Glutamatergic neuron (in vitro differentiated cells): ENCODE data around the gene ZFHX3. TPM values are rescaled to one million over a fixed set of nuclear protein-coding genes. Genes with fewer than 3 reads are reported as not detected.
A peak's percentile ranks its signal among the peaks of the same experiment; 100 is the strongest.

ENCODE experiments used
- DNase-seq: peaks from one replicate; pipeline ENCODE4 v3.0.0; 2022
- H3K27ac Mint-ChIP-seq: one replicate; pipeline ENCODE4 v1.8.0; 2020; ENCODE audit warnings: mild to moderate bottlenecking, mixed read lengths, inconsistent platforms; ENCODE audit not compliant: unreplicated experiment
- H3K27me3 Mint-ChIP-seq: one replicate; pipeline ENCODE4 v1.8.0; 2020; ENCODE audit warnings: mild to moderate bottlenecking, moderate library complexity, mixed read lengths, inconsistent platforms; ENCODE audit not compliant: unreplicated experiment
- H3K36me3 Mint-ChIP-seq: one replicate; pipeline ENCODE4 v1.8.0; 2020; ENCODE audit warnings: mild to moderate bottlenecking, mixed read lengths, inconsistent platforms; ENCODE audit not compliant: unreplicated experiment
- H3K4me1 Mint-ChIP-seq: one replicate; pipeline ENCODE4 v1.8.0; 2020; ENCODE audit warnings: mild to moderate bottlenecking, low read depth, mixed read lengths, inconsistent platforms; ENCODE audit not compliant: unreplicated experiment
- H3K4me3 Mint-ChIP-seq: one replicate; pipeline ENCODE4 v1.8.0; 2020; ENCODE audit warnings: mild to moderate bottlenecking, mixed read lengths, inconsistent platforms; ENCODE audit not compliant: unreplicated experiment
- H3K9me3 Mint-ChIP-seq: one replicate; pipeline ENCODE4 v1.8.0; 2020; ENCODE audit warnings: mild to moderate bottlenecking, moderate library complexity, mixed read lengths, inconsistent platforms; ENCODE audit not compliant: unreplicated experiment
- total RNA-seq: library from RNA; stranded (reverse); fragmentation: NEBNext Ultra II Directional; extraction: Animal tissue kit (Norgen Biotek cat#: 25700); gene quantifications from one replicate; pipeline ENCODE4 v1.2.1, GENCODE V29; 2021; ENCODE audit not compliant: unreplicated experiment
- TF ChIP-seq, protein P1 (sequence below): fragments of 200-600 bp; sonication (generic); IDR thresholded peaks from one replicate; pipeline ENCODE4 v1.5.0; 2021; ENCODE audit not compliant: partially characterized antibody, unreplicated experiment

Gene ZFHX3
- total RNA-seq, 1 donor from 2014 or later: 6.8 TPM

DNA sequence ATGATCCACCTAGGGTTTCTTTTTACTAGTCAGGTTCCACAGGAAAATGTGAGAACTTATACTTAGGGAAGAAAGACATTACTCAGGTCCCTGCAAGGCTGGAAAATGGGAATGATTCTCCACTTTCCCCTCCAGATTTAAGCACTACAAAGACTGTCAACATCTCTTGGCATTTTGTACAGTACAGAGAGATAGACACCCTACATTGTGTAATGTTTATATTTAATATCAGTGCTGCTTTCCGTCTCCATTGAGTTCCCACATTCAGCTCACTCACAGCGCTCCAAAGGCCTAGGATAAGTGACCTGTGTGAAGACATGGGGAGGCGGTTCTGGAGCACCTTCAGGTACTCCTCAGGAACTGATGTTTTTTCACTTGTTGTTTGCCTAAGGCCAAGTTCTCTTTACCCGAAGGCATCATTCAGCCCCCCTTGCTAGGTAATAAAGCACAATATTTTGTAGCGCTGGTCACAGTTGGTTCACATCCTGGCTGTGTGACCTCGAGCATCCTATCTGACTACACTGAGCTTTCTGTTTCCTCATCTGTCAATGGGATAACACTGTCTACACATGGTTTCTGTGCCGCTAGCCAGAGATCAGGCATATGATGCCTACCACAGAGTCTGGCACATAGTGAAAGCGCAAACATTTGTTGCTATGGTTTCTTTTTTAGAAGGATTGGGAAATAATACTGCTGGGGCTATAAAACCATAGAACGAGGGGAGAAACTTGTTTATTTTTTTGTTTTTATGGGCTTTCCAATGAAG, 226.6 kb downstream of the ZFHX3 start:
- Mint-ChIP-seq H3K36me3 (no peaks in the 10 kb centered on the region), H3K9me3 (no peaks in the 10 kb centered on the region), H3K27me3 (no peaks in the 10 kb centered on the region), H3K4me1 (no peaks in the 10 kb centered on the region), H3K4me3 (no peak overlapping the region), H3K27ac (no peak overlapping the region)
- TF ChIP-seq, protein P1, sequence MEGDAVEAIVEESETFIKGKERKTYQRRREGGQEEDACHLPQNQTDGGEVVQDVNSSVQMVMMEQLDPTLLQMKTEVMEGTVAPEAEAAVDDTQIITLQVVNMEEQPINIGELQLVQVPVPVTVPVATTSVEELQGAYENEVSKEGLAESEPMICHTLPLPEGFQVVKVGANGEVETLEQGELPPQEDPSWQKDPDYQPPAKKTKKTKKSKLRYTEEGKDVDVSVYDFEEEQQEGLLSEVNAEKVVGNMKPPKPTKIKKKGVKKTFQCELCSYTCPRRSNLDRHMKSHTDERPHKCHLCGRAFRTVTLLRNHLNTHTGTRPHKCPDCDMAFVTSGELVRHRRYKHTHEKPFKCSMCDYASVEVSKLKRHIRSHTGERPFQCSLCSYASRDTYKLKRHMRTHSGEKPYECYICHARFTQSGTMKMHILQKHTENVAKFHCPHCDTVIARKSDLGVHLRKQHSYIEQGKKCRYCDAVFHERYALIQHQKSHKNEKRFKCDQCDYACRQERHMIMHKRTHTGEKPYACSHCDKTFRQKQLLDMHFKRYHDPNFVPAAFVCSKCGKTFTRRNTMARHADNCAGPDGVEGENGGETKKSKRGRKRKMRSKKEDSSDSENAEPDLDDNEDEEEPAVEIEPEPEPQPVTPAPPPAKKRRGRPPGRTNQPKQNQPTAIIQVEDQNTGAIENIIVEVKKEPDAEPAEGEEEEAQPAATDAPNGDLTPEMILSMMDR: no peak
- DNase-seq: no peak

- H3K4me1 Mint-ChIP-seq: no peaks in the 10 kb centered on the region
- H3K36me3 Mint-ChIP-seq: no peaks in the 10 kb centered on the region
- DNase-seq: no peak
- H3K4me3 Mint-ChIP-seq: no peak overlapping the region
- no peak overlapping the region for H3K27ac Mint-ChIP-seq
- TF ChIP-seq, protein P1: no peak
- H3K9me3 Mint-ChIP-seq: no peaks in the 10 kb centered on the region
- no peaks in the 10 kb centered on the region for H3K27me3 Mint-ChIP-seq
Observed at GRCh38 chr16:72819345-72819744, 228.6 kb downstream of the ZFHX3 start.

DNA sequence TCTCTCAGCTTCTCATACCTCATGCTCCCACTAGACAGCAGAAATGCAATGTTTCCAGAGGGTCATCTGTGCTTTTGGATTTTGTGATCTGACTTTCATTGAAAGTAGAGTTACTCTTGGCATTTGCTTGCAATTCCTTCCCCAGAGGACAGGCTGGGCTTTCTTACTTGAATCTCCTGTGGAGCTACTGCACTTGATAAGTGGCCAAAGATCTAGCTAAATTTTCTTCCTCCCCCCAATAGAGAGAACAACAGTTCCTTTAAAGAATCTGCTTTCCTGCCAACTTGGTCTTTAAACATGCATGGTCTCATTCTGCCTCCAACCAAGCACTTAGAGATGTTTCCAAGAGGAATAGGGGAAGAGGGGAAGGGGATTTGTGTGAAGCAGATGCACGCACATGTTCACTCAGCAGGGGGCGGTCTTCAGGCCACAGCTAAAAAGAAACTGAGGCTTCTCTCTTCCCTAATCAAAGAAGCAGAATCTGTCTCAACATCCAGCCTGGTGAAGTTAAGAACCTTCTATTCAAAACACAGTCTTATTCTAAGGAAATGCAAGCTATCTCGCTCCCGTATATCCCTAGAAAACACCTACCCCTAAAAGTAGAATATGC, 229.6 kb downstream of the ZFHX3 start:
- Mint-ChIP-seq H3K36me3 (no peaks in the 10 kb centered on the region), H3K4me3 (no peak overlapping the region), H3K27ac (no peak overlapping the region), H3K9me3 (no peaks in the 10 kb centered on the region), H3K4me1 (no peaks in the 10 kb centered on the region), H3K27me3 (no peaks in the 10 kb centered on the region)
- no peak for DNase-seq
- TF ChIP-seq, protein P1: peak; percentile 44

DNA sequence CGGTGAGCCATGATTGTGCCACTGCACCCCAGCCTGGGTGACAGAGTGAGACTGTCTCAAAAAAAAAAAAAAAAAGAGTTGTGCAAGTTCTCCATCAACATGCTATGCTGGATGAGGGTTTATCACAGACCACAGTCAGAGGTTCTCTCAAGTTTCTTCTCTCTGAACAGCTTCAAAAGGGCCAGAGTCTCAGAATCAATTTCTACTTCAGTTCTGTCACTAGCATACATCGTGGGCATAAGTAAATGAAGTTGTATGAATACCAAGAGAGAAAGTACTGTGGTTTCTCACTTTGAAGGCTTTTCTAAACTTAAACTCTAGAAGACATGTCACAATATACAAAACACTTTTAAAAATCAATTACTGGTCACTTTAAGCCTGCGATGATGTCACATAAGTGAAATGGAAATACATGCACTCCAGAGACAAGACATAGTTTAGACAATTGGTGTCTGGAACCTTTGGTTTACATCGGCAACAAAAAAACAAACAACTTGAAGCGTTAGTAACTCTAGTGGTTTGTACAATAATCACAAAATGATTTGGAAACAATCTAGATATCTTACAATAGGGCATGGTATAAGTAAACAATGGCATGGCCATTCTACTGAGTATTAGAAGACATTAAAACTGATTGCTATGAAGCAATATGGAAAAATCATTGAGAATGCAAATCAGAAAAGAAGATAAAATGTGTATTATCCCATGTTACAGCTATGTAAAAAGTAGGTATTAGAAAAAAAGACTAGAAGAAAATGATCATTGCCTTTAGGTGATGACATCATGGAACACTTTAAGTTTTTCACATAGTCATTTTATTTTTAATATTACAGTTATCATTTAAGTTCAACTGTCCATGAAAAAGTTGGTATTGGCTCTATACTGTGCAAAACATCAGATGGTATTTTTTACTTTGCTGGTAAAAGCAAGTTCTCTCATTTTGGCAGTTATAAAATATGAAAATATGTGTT, 232.3 kb downstream of the ZFHX3 start:
- H3K4me1 Mint-ChIP-seq: no peaks in the 10 kb centered on the region
- H3K27ac Mint-ChIP-seq: no peak overlapping the region
- H3K4me3 Mint-ChIP-seq: no peak overlapping the region
- no peaks in the 10 kb centered on the region for H3K9me3 Mint-ChIP-seq
- TF ChIP-seq, protein P1: no peak
- H3K27me3 Mint-ChIP-seq: no peaks in the 10 kb centered on the region
- no peaks in the 10 kb centered on the region for H3K36me3 Mint-ChIP-seq
- DNase-seq: no peak
